ENCODE measurements around the gene GREM2.

The GREM2 gene

GRCh38 chr1:240595476-240595875, 16.5 kb downstream of the GREM2 start:
- no peak overlapping the region for H3K27ac Mint-ChIP-seq

GRCh38 chr1:240591564-240591963, 20.4 kb downstream of the GREM2 start:
- TF ChIP-seq CTCF (IDR thresholded peaks at IDR 0.05), result no peak
- H3K4me1 Mint-ChIP-seq, result no peaks in the 10 kb centered on the region
- no peak overlapping the region for H3K27ac Mint-ChIP-seq
- DNase-seq, result no peak
- H3K9me3 Mint-ChIP-seq, result peaks cover 5% of the 10 kb centered on the region
- H3K4me3 Mint-ChIP-seq, result no peak overlapping the region
- H3K27me3 Mint-ChIP-seq (ENCODE audit: low read depth, poor library complexity), result no peaks in the 10 kb centered on the region
- peaks cover 5% of the 10 kb centered on the region for H3K36me3 Mint-ChIP-seq (ENCODE audit: low read depth)

More at GRCh38 chr1:240595476-240595875, 16.5 kb downstream of the GREM2 start:
- DNase-seq, result no peak
- Mint-ChIP-seq H3K4me3 (no peak overlapping the region), H3K9me3 (no peaks in the 10 kb centered on the region), H3K4me1 (peaks cover 22% of the 10 kb centered on the region), H3K27me3 (ENCODE audit: low read depth, poor library complexity) (no peaks in the 10 kb centered on the region), H3K36me3 (ENCODE audit: low read depth) (no peaks in the 10 kb centered on the region)
- no peak for TF ChIP-seq CTCF (IDR thresholded peaks at IDR 0.05)

- peaks cover 5% of the 10 kb centered on the region for H3K36me3 Mint-ChIP-seq (ENCODE audit: low read depth)
- no peak for TF ChIP-seq CTCF (IDR thresholded peaks at IDR 0.05)
- H3K9me3 Mint-ChIP-seq, result peaks cover 5% of the 10 kb centered on the region
- no peaks in the 10 kb centered on the region for H3K4me1 Mint-ChIP-seq
- peaks cover 3% of the 10 kb centered on the region for H3K27me3 Mint-ChIP-seq (ENCODE audit: low read depth, poor library complexity)
- no peak for DNase-seq
- no peak overlapping the region for H3K4me3 Mint-ChIP-seq
- no peak overlapping the region for H3K27ac Mint-ChIP-seq
Measured at GRCh38 chr1:240591078-240591477, 20.9 kb downstream of the GREM2 start.

GRCh38 chr1:240589585-240590110, 22.3 kb downstream of the GREM2 start:
- Mint-ChIP-seq H3K4me3 (no peak overlapping the region), H3K27me3 (ENCODE audit: low read depth, poor library complexity) (peaks cover 3% of the 10 kb centered on the region)
- no peak for TF ChIP-seq CTCF (IDR thresholded peaks at IDR 0.05)

GRCh38 chr1:240586006-240586405, 25.9 kb downstream of the GREM2 start:
- H3K4me1 Mint-ChIP-seq, result no peaks in the 10 kb centered on the region
- H3K27ac Mint-ChIP-seq, result no peak overlapping the region
- no peak overlapping the region for H3K4me3 Mint-ChIP-seq
- no peak for TF ChIP-seq CTCF (IDR thresholded peaks at IDR 0.05)
- H3K9me3 Mint-ChIP-seq, result peaks cover 5% of the 10 kb centered on the region
- DNase-seq, result no peak
- peaks cover 5% of the 10 kb centered on the region for H3K36me3 Mint-ChIP-seq (ENCODE audit: low read depth)
- peaks cover 3% of the 10 kb centered on the region for H3K27me3 Mint-ChIP-seq (ENCODE audit: low read depth, poor library complexity)

More at GRCh38 chr1:240589585-240590110, 22.3 kb downstream of the GREM2 start:
- Mint-ChIP-seq H3K27ac (no peak overlapping the region), H3K9me3 (peaks cover 5% of the 10 kb centered on the region), H3K4me1 (no peaks in the 10 kb centered on the region), H3K36me3 (ENCODE audit: low read depth) (peaks cover 5% of the 10 kb centered on the region)
- no peak for DNase-seq

- peaks cover 3% of the 10 kb centered on the region for H3K27me3 Mint-ChIP-seq (ENCODE audit: low read depth, poor library complexity)
- no peak overlapping the region for H3K27ac Mint-ChIP-seq
- H3K4me1 Mint-ChIP-seq, result no peaks in the 10 kb centered on the region
- no peaks in the 10 kb centered on the region for H3K36me3 Mint-ChIP-seq (ENCODE audit: low read depth)
- no peak for DNase-seq
- no peak for TF ChIP-seq CTCF (IDR thresholded peaks at IDR 0.05)
- H3K4me3 Mint-ChIP-seq, result no peak overlapping the region
- H3K9me3 Mint-ChIP-seq, result no peaks in the 10 kb centered on the region
Measured at GRCh38 chr1:240582953-240583352, 29.0 kb downstream of the GREM2 start.

Measured in nephron progenitor cell (in vitro differentiated cells).